Dermis microvascular lymphatic vessel endothelial cell (primary cell): ENCODE data around the gene HSPA12A. TPM values are rescaled to one million over a fixed set of nuclear protein-coding genes. Genes with fewer than 3 reads are reported as not detected.

Source experiments
- DNase-seq, 2 donors: peaks; one replicate each; pipeline versions ENCODE4 v3.0.0 to v3.0.0-alpha.2; 2010; ENCODE audit warnings: low read depth in 2 of 2
- total RNA-seq: library from RNA; depleted of rRNA; stranded (reverse); fragments of >200 nt; gene quantifications from 2 replicates; pipeline ENCODE4 v1.2.1, GENCODE V29; 2014

HSPA12A gene
- total RNA-seq, 1 donor from 2014 or later, result 0.77 TPM

- DNase-seq, result no peak
Measured at GRCh38 chr10:116692225-116692624, 50.1 kb downstream of the HSPA12A start.

GRCh38 chr10:116691635-116692034, 50.7 kb downstream of the HSPA12A start:
- DNase-seq, result no peak

- peak; percentile 38 to 54 for DNase-seq
Measured at GRCh38 chr10:116690356-116691322, 51.7 kb downstream of the HSPA12A start.

GRCh38 chr10:116689744-116690143, 52.6 kb downstream of the HSPA12A start:
- DNase-seq, result no peak

GRCh38 chr10:116688741-116689495, 53.4 kb downstream of the HSPA12A start:
- DNase-seq, result no peak

- no peak for DNase-seq
Measured at GRCh38 chr10:116688241-116688711, 54.1 kb downstream of the HSPA12A start.

- DNase-seq, result no peak
Measured at GRCh38 chr10:116687633-116688032, 54.7 kb downstream of the HSPA12A start.

- no peak for DNase-seq
Measured at GRCh38 chr10:116686632-116687031, 55.7 kb downstream of the HSPA12A start.

GRCh38 chr10:116685807-116686206, 56.6 kb downstream of the HSPA12A start:
- no peak for DNase-seq

- DNase-seq, result no peak
Measured at GRCh38 chr10:116684781-116685180, 57.6 kb downstream of the HSPA12A start.

- DNase-seq, result no peak
Measured at GRCh38 chr10:116683821-116684220, 58.5 kb downstream of the HSPA12A start.

GRCh38 chr10:116683166-116683565, 59.2 kb downstream of the HSPA12A start:
- DNase-seq, result no peak

- DNase-seq, result no peak
Measured at GRCh38 chr10:116679351-116679750, 63.0 kb downstream of the HSPA12A start.

- no peak for DNase-seq
Measured at GRCh38 chr10:116676633-116677032, 65.7 kb downstream of the HSPA12A start.

GRCh38 chr10:116676118-116676517, 66.2 kb downstream of the HSPA12A start:
- no peak for DNase-seq

GRCh38 chr10:116674901-116675423, 67.4 kb downstream of the HSPA12A start:
- DNase-seq, result no peak

- no peak for DNase-seq
Measured at GRCh38 chr10:116673866-116674265, 68.5 kb downstream of the HSPA12A start.

- no peak for DNase-seq
Measured at GRCh38 chr10:116672891-116673290, 69.5 kb downstream of the HSPA12A start.

- no peak for DNase-seq
Measured at GRCh38 chr10:116671274-116671926, 71.0 kb downstream of the HSPA12A start.

GRCh38 chr10:116670706-116671105, 71.7 kb downstream of the HSPA12A start:
- no peak for DNase-seq

- DNase-seq, result no peak
Measured at GRCh38 chr10:116669832-116670644, 72.3 kb downstream of the HSPA12A start.
